MM.1S (cell line): Measurements from ENCODE around the gene HOXC11.

Source experiments
- EZH2 ChIP-seq: fragments of 300-600 bp; sonication (generic); optimal IDR thresholded peaks from 2 replicates; pipeline ENCODE3; 2017; ENCODE audit warnings: low read depth, mild to moderate bottlenecking, antibody characterized with exemption, low read length, mixed read lengths
- EZH2phosphoT487 ChIP-seq: fragments of 300-600 bp; sonication (generic); IDR thresholded peaks from 2 replicates; pipeline ENCODE4 v1.6.1; 2018; ENCODE audit warnings: antibody characterized with exemption, low read length
- TF ChIP-seq, protein P1 (sequence below): fragments of 300-600 bp; sonication (generic); IDR thresholded peaks from 2 replicates; pipeline ENCODE4 v1.5.1; 2016; ENCODE audit warnings: antibody characterized with exemption, low read length, mixed read lengths

- TF ChIP-seq, protein P1, sequence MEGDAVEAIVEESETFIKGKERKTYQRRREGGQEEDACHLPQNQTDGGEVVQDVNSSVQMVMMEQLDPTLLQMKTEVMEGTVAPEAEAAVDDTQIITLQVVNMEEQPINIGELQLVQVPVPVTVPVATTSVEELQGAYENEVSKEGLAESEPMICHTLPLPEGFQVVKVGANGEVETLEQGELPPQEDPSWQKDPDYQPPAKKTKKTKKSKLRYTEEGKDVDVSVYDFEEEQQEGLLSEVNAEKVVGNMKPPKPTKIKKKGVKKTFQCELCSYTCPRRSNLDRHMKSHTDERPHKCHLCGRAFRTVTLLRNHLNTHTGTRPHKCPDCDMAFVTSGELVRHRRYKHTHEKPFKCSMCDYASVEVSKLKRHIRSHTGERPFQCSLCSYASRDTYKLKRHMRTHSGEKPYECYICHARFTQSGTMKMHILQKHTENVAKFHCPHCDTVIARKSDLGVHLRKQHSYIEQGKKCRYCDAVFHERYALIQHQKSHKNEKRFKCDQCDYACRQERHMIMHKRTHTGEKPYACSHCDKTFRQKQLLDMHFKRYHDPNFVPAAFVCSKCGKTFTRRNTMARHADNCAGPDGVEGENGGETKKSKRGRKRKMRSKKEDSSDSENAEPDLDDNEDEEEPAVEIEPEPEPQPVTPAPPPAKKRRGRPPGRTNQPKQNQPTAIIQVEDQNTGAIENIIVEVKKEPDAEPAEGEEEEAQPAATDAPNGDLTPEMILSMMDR, result no peak
- TF ChIP-seq EZH2, result no peak
- no peak for TF ChIP-seq EZH2phosphoT487
Observed at GRCh38 chr12:53999559-54000115, 26.7 kb downstream of the HOXC11 start.
